Thyroid gland (tissue), 4 donors: ENCODE measurements around the gene THSD7B. TPM values are rescaled to one million over a fixed set of nuclear protein-coding genes. Genes with fewer than 3 reads are reported as not detected.

ENCODE experiments used
- DNase-seq, 2 donors: peaks; one replicate each; pipeline ENCODE4 v3.0.0-alpha.2; 2019
- H3K27ac ChIP-seq, 3 donors: fragments of 200-600 bp; sonication (generic); 1 replicate in 2 of 3; 2 replicates in 1 of 3; pipeline ENCODE4 v1.5.1; 2016 to 2019; ENCODE audit warnings: mild to moderate bottlenecking in 1 of 3, moderate library complexity in 1 of 3
- H3K27me3 ChIP-seq: fragments of 200-600 bp; sonication (generic); one replicate; pipeline ENCODE4 v1.5.1; 2019
- H3K36me3 ChIP-seq, 2 donors: fragments of 200-600 bp; sonication (generic); one replicate each; pipeline ENCODE4 v1.5.1; 2016 to 2019
- H3K4me1 ChIP-seq, 2 donors: fragments of 200-600 bp; sonication (generic); one replicate each; pipeline ENCODE4 v1.5.1; 2017 to 2019
- H3K4me3 ChIP-seq, 3 donors: fragments of 200-600 bp; sonication (generic); replicated peaks in 1 of 3; 1 replicate in 2 of 3; 2 replicates in 1 of 3; pipeline ENCODE4 v1.5.1; 2016; ENCODE audit warnings: mild to moderate bottlenecking in 1 of 3
- H3K9me3 ChIP-seq: fragments of 200-600 bp; sonication (generic); one replicate; pipeline ENCODE4 v1.5.1; 2017
- CTCF ChIP-seq, 6 experiments: fragments of 200-600 bp in 3 of 6; fragments of 450-650 bp in 3 of 6; sonication (generic) in 3 of 6; IDR thresholded peaks; one replicate each; pipeline ENCODE4 v1.5.1; 2016 to 2019; ENCODE audit warnings: antibody characterized with exemption in 6 of 6, mild to moderate bottlenecking in 2 of 6, inconsistent platforms in 1 of 6, moderate library complexity in 1 of 6
- POLR2A ChIP-seq, 2 donors: fragments of 450-650 bp; IDR thresholded peaks; one replicate each; pipeline ENCODE4 v1.6.1; 2017; ENCODE audit warnings: antibody characterized with exemption in 2 of 2, mild to moderate bottlenecking in 2 of 2, moderate library complexity in 1 of 2
- WGBS, 2 donors: methylation state at CpG; one replicate each; pipeline ENCODE4 v1.1.5; 2017; 5-methylcytosine and 5-hydroxymethylcytosine counted together
- intact Hi-C: fragments of 100-400 bp; cut with DNase I; formaldehyde crosslinking; loops from one replicate; pipeline ENCODE4 v1.15.1; 2023
- total RNA-seq, 4 donors: library from RNA; depleted of rRNA; stranded (reverse); fragments of >200 nt; gene quantifications; one replicate each; pipeline ENCODE4 v1.2.3, GENCODE V29; 2016

THSD7B gene
- total RNA-seq, 4 donors from 2014 or later: 0.29 to 1.2 (median 0.92) TPM

- H3K27me3 ChIP-seq: no peaks in the 10 kb centered on the region
- DNase-seq: no peak
- TF ChIP-seq POLR2A (IDR thresholded peaks at IDR 0.05): no peak
- TF ChIP-seq CTCF (IDR thresholded peaks at IDR 0.05): no peak
- no peak overlapping the region for H3K4me3 ChIP-seq
- no peaks in the 10 kb centered on the region for H3K4me1 ChIP-seq
- H3K27ac ChIP-seq: no peak overlapping the region
- intact Hi-C loops: no loop called here
- H3K9me3 ChIP-seq: no peaks in the 10 kb centered on the region
- 91 to 94% methylated on average over 3 of the region's 3 CpGs for WGBS, 2 donors
- H3K36me3 ChIP-seq: no peaks in the 10 kb centered on the region
Measured at GRCh38 chr2:137185378-137186078, 420.2 kb downstream of the THSD7B start.

DNA sequence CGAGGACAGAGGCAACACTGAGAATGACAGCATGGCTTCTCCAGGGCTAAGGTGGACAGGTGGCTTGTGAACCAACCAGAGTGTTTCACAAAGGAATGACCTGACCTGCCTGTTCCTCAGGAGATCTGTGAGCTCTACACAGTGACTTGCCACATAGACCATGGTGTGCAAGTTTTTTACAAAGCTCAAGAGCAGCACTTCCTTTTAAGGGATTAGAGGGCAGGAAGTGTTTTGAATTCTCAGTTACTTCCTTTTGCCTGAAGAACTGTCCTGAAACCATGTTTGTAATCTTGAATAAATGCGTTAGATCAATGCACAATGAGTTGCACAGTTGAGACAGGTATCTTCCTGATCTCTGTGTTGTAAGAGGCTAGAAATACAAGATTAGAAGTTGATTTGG is 421.9 kb downstream of the THSD7B start:
- TF ChIP-seq CTCF (IDR thresholded peaks at IDR 0.05): no peak
- TF ChIP-seq POLR2A (IDR thresholded peaks at IDR 0.05): no peak
- no peak for DNase-seq

GRCh38 chr2:137190411-137191195 is 425.3 kb downstream of the THSD7B start:
- no peak for TF ChIP-seq POLR2A (IDR thresholded peaks at IDR 0.05)
- TF ChIP-seq CTCF (IDR thresholded peaks at IDR 0.05): no peak

More for the DNA sequence above, 421.9 kb downstream of the THSD7B start:
- Histone ChIP-seq H3K27me3 (no peaks in the 10 kb centered on the region), H3K9me3 (no peaks in the 10 kb centered on the region), H3K27ac (no peak overlapping the region), H3K4me1 (no peaks in the 10 kb centered on the region), H3K4me3 (no peak overlapping the region), H3K36me3 (no peaks in the 10 kb centered on the region)
- intact Hi-C loops: no loop called here
- 86 to 88% methylated on average over 2 of the region's 2 CpGs for WGBS, 2 donors

DNA sequence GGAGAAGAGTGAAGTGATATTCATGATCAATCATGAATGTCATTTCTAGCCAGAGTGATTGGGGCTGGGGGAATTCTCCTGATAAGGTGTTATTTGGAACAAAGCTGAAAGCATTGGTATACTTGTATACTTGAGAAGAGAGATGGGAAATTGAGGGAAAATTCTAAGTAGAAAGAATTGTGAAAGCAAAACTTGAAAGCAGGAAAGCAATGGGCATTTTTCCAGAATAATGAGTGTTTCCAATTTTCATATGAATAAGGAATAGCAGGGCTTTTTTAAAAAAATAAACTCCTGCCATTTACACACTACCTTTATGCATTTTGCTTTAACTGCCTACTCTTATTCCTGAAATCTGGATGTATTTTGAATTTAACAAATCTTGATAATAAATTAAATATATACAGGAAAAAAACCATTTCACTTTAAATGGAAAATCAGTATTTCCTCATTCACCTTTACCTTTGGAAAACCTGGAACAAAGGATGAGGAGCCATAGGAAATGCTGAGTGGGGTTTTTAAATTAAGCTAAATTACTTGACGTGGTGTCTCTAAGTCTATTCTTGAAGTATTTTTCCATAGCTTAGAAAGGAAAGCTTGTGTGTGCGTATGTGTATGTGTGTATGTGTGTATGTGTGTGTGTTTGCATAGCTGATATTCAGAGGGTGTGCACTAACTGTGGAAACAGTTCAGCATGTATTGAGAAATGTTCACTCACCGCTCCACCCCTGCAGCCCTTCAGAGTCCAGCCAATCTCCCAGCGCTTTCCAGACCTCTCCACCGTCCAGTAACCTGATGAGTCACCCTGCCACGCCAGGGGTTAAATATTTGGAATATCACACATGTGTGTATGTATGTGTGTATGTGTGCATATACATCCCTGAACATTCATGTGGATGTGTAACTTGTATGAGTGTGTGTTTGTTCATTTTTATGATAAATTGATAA is 427.3 kb downstream of the THSD7B start:
- WGBS, 2 donors: 86% methylated on average over 6 of the region's 6 CpGs
- H3K27me3 ChIP-seq: no peaks in the 10 kb centered on the region
- H3K9me3 ChIP-seq: no peaks in the 10 kb centered on the region
- no peak overlapping the region for H3K27ac ChIP-seq
- no peaks in the 10 kb centered on the region for H3K4me1 ChIP-seq
- TF ChIP-seq POLR2A (IDR thresholded peaks at IDR 0.05): no peak
- DNase-seq: no peak
- H3K36me3 ChIP-seq: no peaks in the 10 kb centered on the region
- H3K4me3 ChIP-seq: no peak overlapping the region
- intact Hi-C loops: no loop called here

More at GRCh38 chr2:137190411-137191195, 425.3 kb downstream of the THSD7B start:
- no peak for DNase-seq
- Histone ChIP-seq H3K27ac (no peak overlapping the region), H3K9me3 (no peaks in the 10 kb centered on the region), H3K36me3 (no peaks in the 10 kb centered on the region), H3K4me3 (no peak overlapping the region), H3K4me1 (no peaks in the 10 kb centered on the region), H3K27me3 (no peaks in the 10 kb centered on the region)
- 71% methylated on average over 13 of the region's 13 CpGs for WGBS, 2 donors
- intact Hi-C loops: no loop called here

GRCh38 chr2:137193401-137193800 is 428.1 kb downstream of the THSD7B start:
- TF ChIP-seq POLR2A (IDR thresholded peaks at IDR 0.05): no peak
- TF ChIP-seq CTCF (IDR thresholded peaks at IDR 0.05): no peak
- Histone ChIP-seq H3K27me3 (no peaks in the 10 kb centered on the region), H3K4me3 (no peak overlapping the region), H3K36me3 (no peaks in the 10 kb centered on the region), H3K27ac (no peak overlapping the region), H3K4me1 (no peaks in the 10 kb centered on the region), H3K9me3 (no peaks in the 10 kb centered on the region)
- intact Hi-C loops: no loop called here
- WGBS, 2 donors: 90 to 95% methylated on average over 3 of the region's 3 CpGs
- DNase-seq: no peak
